ENCODE results near the gene CPNE6. TPM values are rescaled to one million over a fixed set of nuclear protein-coding genes. Genes with fewer than 3 reads are reported as not detected.

CPNE6 gene
- total and polyA plus RNA-seq, 2 donors (not counting 1 experiment from before 2014, with no cell fraction given), result not detected

GRCh38 chr14:24100197-24100981 is 29.0 kb downstream of the CPNE6 start:
- TF ChIP-seq EZH2 (IDR thresholded peaks at IDR 0.05; ENCODE audit: borderline replicate concordance, insufficient read depth, low read depth, low read length, poor library complexity, severe bottlenecking), result no peak
- no peak for TF ChIP-seq CTCF (IDR thresholded peaks at IDR 0.05)
- Histone ChIP-seq H3K27ac (ENCODE audit: low read length in 2 of 2) (no peak overlapping the region), H3K27me3 (replicated peaks in 1 of 4; ENCODE audit: control extremely low read depth in 1 of 4, control insufficient read depth in 3 of 4, insufficient read depth in 4 of 4, low read length in 3 of 4) (no peaks in the 10 kb centered on the region), H3K4me1 (ENCODE audit: control insufficient read depth in 2 of 2, insufficient read depth in 2 of 2, low read length in 2 of 2) (peaks cover 5 to 13% of the 10 kb centered on the region in 2 donors), H2AFZ (ENCODE audit: insufficient read depth, low read depth, low read length, poor library complexity, severe bottlenecking) (no peak overlapping the region), H3K9ac (ENCODE audit: low read length) (no peak overlapping the region), H3K9me3 (ENCODE audit: control extremely low read depth in 1 of 3, control insufficient read depth in 2 of 3, insufficient read depth in 1 of 3, low read length in 2 of 3) (no peaks in the 10 kb centered on the region), H3K4me2 (replicated peaks; ENCODE audit: low read depth, low read length, poor library complexity, severe bottlenecking) (no peak overlapping the region), H3K79me2 (ENCODE audit: control insufficient read depth, insufficient read depth, low read length) (peaks cover 34% of the 10 kb centered on the region), H3K4me3 (ENCODE audit: control extremely low read depth in 1 of 5, extremely low read depth in 1 of 5, insufficient read depth in 1 of 5, low read depth in 2 of 5, low read length in 4 of 5) (no peak overlapping the region), H4K20me1 (ENCODE audit: control insufficient read depth, insufficient read depth, low read length, poor library complexity, severe bottlenecking) (peaks cover 7% of the 10 kb centered on the region), H3K36me3 (replicated peaks in 1 of 2; ENCODE audit: control extremely low read depth in 1 of 2, control insufficient read depth in 1 of 2, extremely low read depth in 1 of 2, insufficient read depth in 2 of 2, low read length in 1 of 2) (peaks cover 2 to 69% of the 10 kb centered on the region in 2 experiments)
- intact Hi-C loops (cut with micrococcal nuclease), result loop anchor here (10.0 kb wide), 1 partner anchor 116 kb away; the partner anchor contains the start of gene DHRS4L2
- DNase-seq (no peak), ATAC-seq (ENCODE audit: low read depth) (no peak)
- H3K4me1 Mint-ChIP-seq, result peaks cover 13% of the 10 kb centered on the region
- H3K9me3 Mint-ChIP-seq (ENCODE audit: insufficient read depth), result no peaks in the 10 kb centered on the region
- H3K27ac Mint-ChIP-seq, result peak overlapping the region; percentile 50
- 100% methylated on average over 3 of the region's 4 CpGs for WGBS (ENCODE audit: insufficient coverage)
- ChIA-PET POLR2A (no interaction called here), CTCF (interaction anchor here (1.2 to 11.7 kb wide), 4 partner anchors 7 to 42 kb away, joined by 4 to 292 read pairs (median 6); partner anchors contain the start of gene PCK2)
- H3K27me3 Mint-ChIP-seq, result no peaks in the 10 kb centered on the region
- H3K4me3 Mint-ChIP-seq, result no peak overlapping the region

GRCh38 chr14:24100982-24101494 is 29.7 kb downstream of the CPNE6 start:
- Histone ChIP-seq H3K9me3 (ENCODE audit: control extremely low read depth in 1 of 3, control insufficient read depth in 2 of 3, insufficient read depth in 1 of 3, low read length in 2 of 3) (no peaks in the 10 kb centered on the region), H3K4me1 (ENCODE audit: control insufficient read depth in 2 of 2, insufficient read depth in 2 of 2, low read length in 2 of 2) (peaks cover 0 to 7% of the 10 kb centered on the region in 2 donors), H3K79me2 (ENCODE audit: control insufficient read depth, insufficient read depth, low read length) (peaks cover 29% of the 10 kb centered on the region), H3K36me3 (replicated peaks in 1 of 2; ENCODE audit: control extremely low read depth in 1 of 2, control insufficient read depth in 1 of 2, extremely low read depth in 1 of 2, insufficient read depth in 2 of 2, low read length in 1 of 2) (peaks cover 2 to 69% of the 10 kb centered on the region in 2 experiments), H3K4me2 (replicated peaks; ENCODE audit: low read depth, low read length, poor library complexity, severe bottlenecking) (no peak overlapping the region), H4K20me1 (ENCODE audit: control insufficient read depth, insufficient read depth, low read length, poor library complexity, severe bottlenecking) (peaks cover 7% of the 10 kb centered on the region), H3K9ac (ENCODE audit: low read length) (no peak overlapping the region), H3K4me3 (ENCODE audit: control extremely low read depth in 1 of 5, extremely low read depth in 1 of 5, insufficient read depth in 1 of 5, low read depth in 2 of 5, low read length in 4 of 5) (no peak overlapping the region), H3K27ac (ENCODE audit: low read length in 2 of 2) (no peak overlapping the region), H3K27me3 (replicated peaks in 1 of 4; ENCODE audit: control extremely low read depth in 1 of 4, control insufficient read depth in 3 of 4, insufficient read depth in 4 of 4, low read length in 3 of 4) (no peaks in the 10 kb centered on the region), H2AFZ (ENCODE audit: insufficient read depth, low read depth, low read length, poor library complexity, severe bottlenecking) (no peak overlapping the region)
- WGBS (ENCODE audit: insufficient coverage), result no CpG with 5 or more reads among the region's 3 CpGs
- Mint-ChIP-seq H3K4me1 (peaks cover 8% of the 10 kb centered on the region), H3K9me3 (ENCODE audit: insufficient read depth) (no peaks in the 10 kb centered on the region), H3K27ac (peak overlapping the region; percentile 50), H3K27me3 (no peaks in the 10 kb centered on the region), H3K4me3 (no peak overlapping the region)
- POLR2A ChIA-PET, result interaction anchor here (1.1 kb wide), 1 partner anchor 43 kb away, joined by 3 read pairs; no protein-coding TSS in a partner anchor
- intact Hi-C loops (cut with micrococcal nuclease), result loop anchor here (10.0 kb wide), 1 partner anchor 116 kb away; the partner anchor contains the start of gene DHRS4L2
- no peak for DNase-seq
- TF ChIP-seq CTCF (IDR thresholded peaks at IDR 0.05) (no peak), EZH2 (IDR thresholded peaks at IDR 0.05; ENCODE audit: borderline replicate concordance, insufficient read depth, low read depth, low read length, poor library complexity, severe bottlenecking) (no peak)
- CTCF ChIA-PET, result interaction anchor here (1.2 to 11.7 kb wide), 4 partner anchors 8 to 42 kb away, joined by 4 to 292 read pairs (median 6); partner anchors contain the start of gene PCK2
- no peak for ATAC-seq (ENCODE audit: low read depth)

All from B cell (primary cell).